GM12878 (cell line): ENCODE data around the gene GAPDHS. TPM values are rescaled to one million over a fixed set of nuclear protein-coding genes. Genes with fewer than 3 reads are reported as not detected.

Source experiments
- BMI1 ChIP-seq: fragments of 450-650 bp; IDR thresholded peaks from 2 replicates; pipeline ENCODE4 v1.6.1; 2016; ENCODE audit warnings: mild to moderate bottlenecking, moderate library complexity, borderline replicate concordance
- E4F1 ChIP-seq: fragments of 450-650 bp; IDR thresholded peaks from 2 replicates; pipeline ENCODE4 v1.6.1; 2018; ENCODE audit warnings: borderline replicate concordance, mild to moderate bottlenecking; ENCODE audit not compliant: partially characterized antibody
- EED ChIP-seq: sonication (generic); IDR thresholded peaks from 2 replicates; pipeline ENCODE4 v1.6.1; 2016; ENCODE audit warnings: antibody characterized with exemption, low read depth
- GABPA ChIP-seq: IDR thresholded peaks from 2 replicates; pipeline ENCODE4 v1.6.1; 2014; ENCODE audit warnings: antibody characterized with exemption, low read depth, mild to moderate bottlenecking, inconsistent platforms
- IRF5 ChIP-seq: fragments of 450-650 bp; IDR thresholded peaks from 2 replicates; pipeline ENCODE4 v1.6.1; 2017; ENCODE audit warnings: borderline replicate concordance
- MAX ChIP-seq: IDR thresholded peaks from 2 replicates; pipeline ENCODE4 v1.6.1; 2012; ENCODE audit warnings: low read depth, low read length, improper control_type of control experiment
- MEF2A ChIP-seq: IDR thresholded peaks from 2 replicates; pipeline ENCODE4 v1.6.1; 2011; ENCODE audit warnings: low read depth, mild to moderate bottlenecking, low read length, moderate library complexity; ENCODE audit not compliant: insufficient read depth
- MTA3 ChIP-seq: IDR thresholded peaks from 2 replicates; pipeline ENCODE4 v1.6.1; 2012; ENCODE audit warnings: low read length, inconsistent platforms, borderline replicate concordance
- MYB ChIP-seq: fragments of 150-350 bp; IDR thresholded peaks from 2 replicates; pipeline ENCODE4 v1.6.1; 2014; ENCODE audit warnings: mild to moderate bottlenecking, low read depth, low read length, borderline replicate concordance
- POLR2A ChIP-seq: IDR thresholded peaks from 2 replicates; pipeline ENCODE4 v1.6.1; 2011; ENCODE audit warnings: low read depth, mild to moderate bottlenecking, low read length
- RBBP5 ChIP-seq: fragments of 200-600 bp; sonication (generic); conservative IDR thresholded peaks from 2 replicates; pipeline ENCODE4 v1.6.1; 2016
- SUZ12 ChIP-seq: fragments of 200-600 bp; sonication (generic); IDR thresholded peaks from one replicate; pipeline ENCODE4 v1.6.1; 2018; ENCODE audit warnings: antibody characterized with exemption, mild to moderate bottlenecking; ENCODE audit not compliant: unreplicated experiment
- USF1 ChIP-seq: IDR thresholded peaks from 2 replicates; pipeline ENCODE4 v1.6.1; 2011; ENCODE audit warnings: borderline replicate concordance, low read depth, mild to moderate bottlenecking, moderate library complexity, mixed read lengths, low read length; ENCODE audit not compliant: insufficient read depth; ENCODE audit errors: extremely low read length
- ZNF592 ChIP-seq: fragments of 450-650 bp; IDR thresholded peaks from 2 replicates; pipeline ENCODE4 v1.6.1; 2017; ENCODE audit warnings: mild to moderate bottlenecking, moderate library complexity
- ZNF687 ChIP-seq: fragments of 450-650 bp; IDR thresholded peaks from 2 replicates; pipeline ENCODE4 v1.6.1; 2017; ENCODE audit warnings: mild to moderate bottlenecking, moderate library complexity
- polyA plus RNA-seq, 11 experiments: library from polyadenylated mRNA; depleted of rRNA in 4 of 11; unstranded in 6 of 11; stranded (reverse) in 5 of 11; fragments of >200 nt; fragmentation: Nextera tagmentation in 4 of 11; fragmentation: Illumina TruSeq in 1 of 11; extraction: Ambion mirVana in 4 of 11; extraction: Trizol in 1 of 11; gene quantifications; 1 replicate in 1 of 11; 2 replicates in 10 of 11; pipeline versions ENCODE4 v1.2.1 to v1.2.3, GENCODE V29; 2011 to 2016; ENCODE audit warnings: inconsistent platforms in 2 of 11, missing spikeins in 2 of 11, low read depth in 1 of 11
- total RNA-seq, 4 experiments: library from RNA; depleted of rRNA in 3 of 4; stranded (reverse); fragments of >200 nt in 3 of 4; fragmentation: Illumina TruSeq in 1 of 4; extraction: Trizol in 1 of 4; gene quantifications; 2 replicates each; pipeline versions ENCODE4 v1.2.1 to v1.2.3, GENCODE V29; 2013 to 2021

Gene GAPDHS
- total and polyA plus RNA-seq, 10 of the 15 experiments (the other 5 are each of a cell fraction or from before 2014, with no cell fraction given): 0.08 TPM; not detected in 9

GRCh38 chr19:35545001-35545854 lies 12.0 kb downstream of the GAPDHS start, which contains the start of gene TMEM147 (continued):
- TF ChIP-seq ZNF592 (no peak; the same call in 1 of the 2 replicates), MTA3 (no peak), BMI1 (no peak), E4F1 (peak; percentile 16), MEF2A (no peak), ZNF687 (peak; percentile 53; the same call in 1 of the 2 replicates), GABPA (no peak), MAX (peak; percentile 60), EED (no peak), IRF5 (no peak), POLR2A (peak; percentile 93), RBBP5 (no peak), SUZ12 (no peak), MYB (no peak), USF1 (peak; percentile 85)
